AG08396 (cell line): ENCODE results near the gene MCU.
A peak's percentile ranks its signal among the peaks of the same experiment; 100 is the strongest.

Source experiments
- DNase-seq: peaks from one replicate; pipeline ENCODE4 v3.0.0; 2012; ENCODE audit warnings: low spot score, mixed read lengths

MCU gene

GRCh38 chr10:72846238-72846637 is 154.3 kb downstream of the MCU start:
- peak; percentile 12 for DNase-seq

GRCh38 chr10:72847681-72848080 is 155.7 kb downstream of the MCU start:
- DNase-seq: no peak

- DNase-seq: no peak
These were observed 158.9 kb downstream of the MCU start for GRCh38 chr10:72850861-72851260.

- no peak for DNase-seq
These were observed 159.6 kb downstream of the MCU start for GRCh38 chr10:72851509-72851908.

GRCh38 chr10:72852508-72852907 is 160.6 kb downstream of the MCU start:
- no peak for DNase-seq

- no peak for DNase-seq
These were observed 163.2 kb downstream of the MCU start for GRCh38 chr10:72855129-72855528.

- DNase-seq: no peak
These were observed 163.8 kb downstream of the MCU start for GRCh38 chr10:72855790-72856189.

GRCh38 chr10:72858067-72858466 is 166.1 kb downstream of the MCU start:
- DNase-seq: no peak

- DNase-seq: no peak
These were observed 171.0 kb downstream of the MCU start for GRCh38 chr10:72862957-72863356.

- no peak for DNase-seq
These were observed 183.5 kb downstream of the MCU start for GRCh38 chr10:72875250-72876055.

- no peak for DNase-seq
These were observed 187.3 kb downstream of the MCU start for GRCh38 chr10:72879245-72879644.

- no peak for DNase-seq
These were observed 189.3 kb downstream of the MCU start for GRCh38 chr10:72881291-72881690.

- no peak for DNase-seq
These were observed 191.9 kb downstream of the MCU start for GRCh38 chr10:72883861-72884260.

GRCh38 chr10:72885953-72886352 is 194.0 kb downstream of the MCU start:
- DNase-seq: no peak

GRCh38 chr10:72886621-72887020 is 194.7 kb downstream of the MCU start:
- DNase-seq: no peak

GRCh38 chr10:72887043-72887442 is 195.1 kb downstream of the MCU start:
- no peak for DNase-seq

- DNase-seq: no peak
These were observed 196.3 kb downstream of the MCU start for GRCh38 chr10:72888151-72888638.

- no peak for DNase-seq
These were observed 197.5 kb downstream of the MCU start for GRCh38 chr10:72889391-72889831.

- DNase-seq: no peak
These were observed 198.1 kb downstream of the MCU start for GRCh38 chr10:72890086-72890485.

GRCh38 chr10:72893136-72893798 is 201.3 kb downstream of the MCU start, which contains the start of gene OIT3:
Gene OIT3, plus strand, starts transcription at chr10:72893739. Its CDS starts 60 bp downstream, at chr10:72893799.
- DNase-seq: no peak

- no peak for DNase-seq
These were observed 203.4 kb downstream of the MCU start for GRCh38 chr10:72895236-72895850.

GRCh38 chr10:72898616-72899015 is 206.7 kb downstream of the MCU start:
- no peak for DNase-seq

- DNase-seq: no peak
These were observed 207.6 kb downstream of the MCU start for GRCh38 chr10:72899545-72899944.
